GM21423 (cell line): ENCODE results near the gene IP6K1.
"Not testable (repeated sequence)": the region's sequence is repeated elsewhere in the genome, so short reads cannot be mapped to it uniquely, and the experiment has no call there.

ENCODE experiments used
- ATAC-seq: cut with Tn5 transposase; IDR thresholded peaks from one replicate; pipeline ENCODE4 v1.9.1; 2021; ENCODE audit warnings: mild to moderate bottlenecking, moderate library complexity; ENCODE audit not compliant: unreplicated experiment

The IP6K1 gene

GRCh38 chr3:49786357-49787181, at the start of gene IP6K1:
Gene IP6K1 (minus strand): TSS chr3:49786542. CDS start chr3:49748040, 38,502 bp downstream.
- peak; percentile 99 for ATAC-seq

- ATAC-seq = no peak
Measured at GRCh38 chr3:49831341-49831740, 45.0 kb upstream of the IP6K1 start.

DNA sequence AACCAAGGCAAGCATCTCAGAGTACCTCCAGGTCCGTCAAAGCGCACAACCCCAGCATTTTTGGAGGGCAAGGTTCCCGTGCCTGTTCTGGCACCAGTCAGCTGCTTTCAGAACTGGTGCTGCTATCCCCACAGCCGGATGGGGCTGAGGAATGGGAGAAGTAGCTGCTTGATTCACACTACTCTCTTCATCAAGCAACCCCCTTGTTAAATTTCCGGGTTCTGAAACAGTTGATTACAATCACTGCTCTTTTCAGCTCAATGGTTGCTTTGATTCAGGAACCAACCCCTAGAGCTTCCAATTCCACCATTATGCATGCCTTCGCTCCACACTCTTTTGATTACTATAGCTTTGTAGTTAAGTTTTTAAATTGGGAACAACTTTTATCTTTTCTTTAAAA, 39.7 kb upstream of the IP6K1 start:
- no peak for ATAC-seq

GRCh38 chr3:49823131-49823530, 36.8 kb upstream of the IP6K1 start:
- ATAC-seq = not testable (repeated sequence)

DNA sequence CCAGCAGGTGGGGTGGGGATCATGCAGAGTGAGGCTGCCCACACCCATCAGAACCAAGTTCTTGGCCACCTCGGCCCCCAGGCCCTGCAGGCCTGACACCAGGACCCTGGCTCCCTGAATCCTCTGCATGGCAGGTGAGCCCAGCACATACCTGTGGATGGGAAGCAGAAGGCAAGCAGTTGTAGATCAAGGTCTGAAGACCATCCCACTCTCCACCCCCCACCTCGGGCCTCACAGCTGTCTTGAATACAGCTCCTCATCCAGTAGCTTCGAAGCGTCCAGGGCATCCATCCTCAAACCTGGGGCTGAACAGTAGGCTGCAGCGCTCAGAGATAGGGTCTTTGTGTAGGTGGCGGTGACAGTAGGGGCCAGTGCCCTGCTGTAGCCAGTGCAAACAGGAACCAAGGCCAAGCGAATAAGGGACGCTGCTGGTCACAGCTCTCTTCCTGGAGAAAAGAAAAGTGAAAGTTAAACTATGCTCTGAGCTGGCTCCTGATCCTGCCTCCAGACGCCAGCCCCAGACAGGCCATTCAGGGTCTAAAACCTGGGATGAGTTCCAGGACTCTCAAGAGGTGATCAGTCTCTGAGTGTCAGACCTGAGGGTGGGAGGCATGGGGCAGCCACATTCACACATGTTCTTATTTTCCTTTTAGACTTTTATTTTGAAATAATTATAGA, 27.3 kb upstream of the IP6K1 start, which contains the start of gene UBA7:
UBA7 (minus strand) TSS at position 457 of the 678 bp plus-strand sequence; CDS start at position 291, 166 bp downstream.
- peak; percentile 87 for ATAC-seq

DNA sequence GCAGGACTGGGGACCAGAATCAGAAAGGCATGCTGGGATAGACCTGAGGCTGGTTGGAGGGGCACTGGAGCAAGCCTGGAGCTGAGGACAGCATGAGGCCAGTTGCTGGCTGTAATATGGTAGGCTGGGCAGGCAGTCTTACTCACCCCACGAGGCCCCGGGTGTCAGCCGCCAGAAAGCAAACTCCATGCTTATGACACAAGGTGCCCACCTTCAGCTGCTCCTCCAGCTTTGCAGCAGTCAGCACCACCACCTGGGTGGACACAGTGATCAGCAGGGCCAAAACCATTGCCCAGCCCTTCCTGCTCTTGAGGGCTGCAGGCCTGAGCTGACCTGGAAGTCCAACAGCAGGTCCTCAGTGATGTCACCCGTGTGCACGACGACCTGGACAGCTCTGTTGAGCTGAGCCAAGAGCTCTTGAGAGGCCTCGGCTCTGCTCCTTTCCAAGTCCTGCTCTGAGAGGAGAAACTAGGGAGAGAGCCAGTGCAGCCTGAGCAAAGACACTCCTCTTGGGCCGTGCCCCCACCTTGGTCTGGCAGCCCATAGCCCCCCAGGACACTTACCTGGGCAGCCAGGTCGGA, 26.7 kb upstream of the IP6K1 start:
- no peak for ATAC-seq

- ATAC-seq = no peak
Measured at GRCh38 chr3:49807431-49808114, 21.2 kb upstream of the IP6K1 start.

GRCh38 chr3:49806850-49807249, 20.5 kb upstream of the IP6K1 start:
- no peak for ATAC-seq

- no peak for ATAC-seq
Measured at GRCh38 chr3:49805897-49806701, 19.8 kb upstream of the IP6K1 start.

GRCh38 chr3:49805367-49805782, 19.0 kb upstream of the IP6K1 start:
- ATAC-seq = no peak

GRCh38 chr3:49804141-49805041, 18.0 kb upstream of the IP6K1 start:
- no peak for ATAC-seq

- no peak for ATAC-seq
Measured at GRCh38 chr3:49803465-49804140, 17.3 kb upstream of the IP6K1 start.

DNA sequence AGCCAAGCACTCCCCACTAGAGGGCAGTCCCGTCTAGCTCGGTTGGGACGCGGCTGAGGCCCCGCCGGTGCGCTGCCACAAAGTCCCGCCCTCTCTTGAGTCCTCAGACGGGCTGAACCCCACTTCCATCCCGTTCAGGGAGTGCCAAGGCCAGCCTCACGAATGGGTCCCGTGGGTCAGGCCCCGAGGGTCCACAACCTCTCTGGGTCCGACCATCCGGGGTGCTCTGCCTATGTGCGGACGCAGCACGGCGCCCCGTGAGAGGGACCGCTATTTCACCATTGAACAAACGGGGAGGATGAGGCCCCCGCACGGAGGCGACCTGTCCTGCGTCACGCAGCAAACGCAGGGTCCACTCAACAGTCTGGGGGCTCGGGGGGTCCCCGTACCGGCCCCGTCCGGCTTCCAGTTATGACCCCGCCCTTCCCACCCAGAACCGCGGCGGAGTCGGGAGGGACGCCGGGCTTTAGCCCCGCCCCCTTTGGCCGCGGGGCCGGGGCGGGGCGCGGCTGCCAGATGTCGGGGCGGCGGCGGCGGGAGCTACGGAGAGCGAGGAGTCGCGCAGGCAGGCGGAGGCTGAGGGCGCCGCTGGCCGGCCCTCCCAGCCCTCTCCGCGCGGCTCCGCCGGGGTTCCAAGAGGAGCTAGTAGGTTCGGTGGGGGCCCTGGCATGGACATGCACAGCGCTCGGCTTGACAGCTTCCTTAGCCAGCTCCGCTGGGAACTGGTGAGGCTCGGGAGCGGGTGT, 16.6 kb upstream of the IP6K1 start, which contains the start of gene INKA1:
INKA1 (plus strand) TSS at position 543 of the 746 bp plus-strand sequence; CDS start at position 675, 132 bp downstream.
- peak; percentile 51 for ATAC-seq

DNA sequence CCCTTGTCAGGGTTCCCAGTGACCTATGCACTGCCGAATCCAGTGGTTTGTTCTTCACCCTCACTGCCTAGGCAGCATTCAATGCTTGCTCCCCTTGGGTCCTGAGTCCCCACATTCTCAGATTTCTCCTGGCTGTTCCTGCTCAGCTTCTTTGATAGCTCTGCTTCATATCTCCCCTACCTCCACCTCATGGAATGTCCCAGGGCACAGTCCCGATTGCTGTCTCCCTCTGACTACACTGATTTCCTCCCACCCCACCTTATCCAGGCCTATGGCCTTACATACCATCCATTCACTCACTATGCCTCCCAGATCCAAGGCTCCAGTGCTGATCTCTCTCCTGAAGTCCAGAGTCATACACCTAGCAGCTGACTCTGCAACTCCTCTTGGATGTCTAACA, 14.8 kb upstream of the IP6K1 start:
- no peak for ATAC-seq

GRCh38 chr3:49799761-49800160, 13.4 kb upstream of the IP6K1 start, which contains the start of gene CDHR4:
Gene CDHR4 (minus strand): TSS chr3:49799873. CDS start chr3:49799812, 61 bp downstream.
- no peak for ATAC-seq

GRCh38 chr3:49799105-49799504, 12.8 kb upstream of the IP6K1 start:
- ATAC-seq = no peak
